Activated naive CD4-positive, alpha-beta T cell treated with anti-CD3 and anti-CD28 coated beads, Interleukin-2, amount 10 ng/mL, durations not matched to agents 7 days and 5 days (primary cell): ENCODE results near the gene SLC20A1.
"Not testable (repeated sequence)": the region's sequence is repeated elsewhere in the genome, so short reads cannot be mapped to it uniquely, and the experiment has no call there.

Experiments used
- CTCF ChIA-PET: fragments of 350-600 bp; sonication (Branson Sonifier 250); formaldehyde crosslinking; loops from one replicate; lab custom pipeline; 2021; ENCODE audit warnings: antibody characterized with exemption; lab: Charles Lee
- DNase-seq: peaks from one replicate; pipeline ENCODE4 v3.0.0-alpha.2; 2020
- H3K27ac Mint-ChIP-seq: one replicate; pipeline ENCODE4 v1.8.0; 2021; ENCODE audit warnings: mild to moderate bottlenecking, moderate library complexity, mixed read lengths
- H3K27me3 Mint-ChIP-seq: one replicate; pipeline ENCODE4 v1.8.0; 2021; ENCODE audit warnings: mild to moderate bottlenecking, mixed read lengths
- H3K36me3 Mint-ChIP-seq: one replicate; pipeline ENCODE4 v1.8.0; 2021; ENCODE audit warnings: mixed read lengths
- H3K4me1 Mint-ChIP-seq: one replicate; pipeline ENCODE4 v1.8.0; 2021; ENCODE audit warnings: mixed read lengths
- H3K4me3 Mint-ChIP-seq: one replicate; pipeline ENCODE4 v1.8.0; 2021; ENCODE audit warnings: mild to moderate bottlenecking, moderate library complexity, mixed read lengths
- H3K9me3 Mint-ChIP-seq: one replicate; pipeline ENCODE4 v1.8.0; 2021; ENCODE audit warnings: mixed read lengths

SLC20A1 gene

GRCh38 chr2:112645310-112646101 lies at the start of gene SLC20A1:
SLC20A1 (plus strand) TSS chr2:112645939; CDS start chr2:112646829, 890 bp downstream.
- peak; percentile 98 for DNase-seq
- CTCF ChIA-PET: interaction anchor here (0.7 to 9.8 kb wide), 6 partner anchors 10 to 80 kb away, joined by 3 to 154 read pairs (median 10); no protein-coding TSS in a partner anchor
- peak within 1 kb of the TSS; percentile 93 for H3K27ac Mint-ChIP-seq
- peaks cover 69% of the 10 kb centered on the region for H3K4me1 Mint-ChIP-seq
- H3K4me3 Mint-ChIP-seq: peak within 1 kb of the TSS; percentile 99
- H3K9me3 Mint-ChIP-seq: no peaks in the 10 kb centered on the region
- no peaks in the 10 kb centered on the region for H3K27me3 Mint-ChIP-seq
- H3K36me3 Mint-ChIP-seq: peaks cover 57% of the 10 kb centered on the region

GRCh38 chr2:112597537-112598322 lies 48.0 kb upstream of the SLC20A1 start:
- Mint-ChIP-seq H3K36me3 (peaks cover 7% of the 10 kb centered on the region), H3K27ac (no peak overlapping the region), H3K9me3 (no peaks in the 10 kb centered on the region), H3K4me1 (peaks cover 5% of the 10 kb centered on the region), H3K4me3 (no peak overlapping the region), H3K27me3 (no peaks in the 10 kb centered on the region)
- CTCF ChIA-PET: interaction anchor here (0.7 to 15.4 kb wide), 6 partner anchors 14 to 344 kb away, joined by 3 to 213 read pairs (median 4); no protein-coding TSS in a partner anchor
- no peak for DNase-seq

DNA sequence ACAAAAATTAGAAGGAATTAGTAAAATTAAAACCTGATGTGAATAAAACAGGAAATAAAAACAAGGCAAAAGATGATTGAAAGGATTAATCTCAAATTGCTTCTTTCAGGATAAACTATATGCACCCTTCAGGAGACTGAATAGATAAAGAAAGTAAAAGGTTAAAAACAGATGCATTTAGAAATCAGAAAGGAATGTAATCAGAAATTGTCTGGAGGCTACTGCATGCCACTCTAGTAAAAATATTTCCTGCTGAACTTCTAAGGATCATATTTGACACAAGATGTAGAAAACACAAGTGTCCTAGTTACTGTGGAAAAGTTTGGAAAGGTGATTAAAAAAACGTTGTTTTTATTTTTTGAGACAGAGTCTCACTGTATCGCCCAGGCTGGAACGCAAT lies 45.1 kb upstream of the SLC20A1 start:
- no peak overlapping the region for H3K4me3 Mint-ChIP-seq
- H3K27me3 Mint-ChIP-seq: no peaks in the 10 kb centered on the region
- DNase-seq: no peak
- H3K4me1 Mint-ChIP-seq: peaks cover 5% of the 10 kb centered on the region
- no peaks in the 10 kb centered on the region for H3K36me3 Mint-ChIP-seq
- CTCF ChIA-PET: interaction anchor here (0.6 to 15.4 kb wide), 20 partner anchors 9 to 341 kb away, joined by 3 to 213 read pairs (median 6); no protein-coding TSS in a partner anchor
- no peaks in the 10 kb centered on the region for H3K9me3 Mint-ChIP-seq
- no peak overlapping the region for H3K27ac Mint-ChIP-seq

GRCh38 chr2:112601754-112602153 lies 44.0 kb upstream of the SLC20A1 start:
- no peak overlapping the region for H3K27ac Mint-ChIP-seq
- no peak overlapping the region for H3K4me3 Mint-ChIP-seq
- no peaks in the 10 kb centered on the region for H3K9me3 Mint-ChIP-seq
- no peaks in the 10 kb centered on the region for H3K36me3 Mint-ChIP-seq
- CTCF ChIA-PET: interaction anchor here (1.2 to 15.4 kb wide), 6 partner anchors 25 to 283 kb away, joined by 4 to 213 read pairs (median 8); no protein-coding TSS in a partner anchor
- peaks cover 5% of the 10 kb centered on the region for H3K4me1 Mint-ChIP-seq
- no peaks in the 10 kb centered on the region for H3K27me3 Mint-ChIP-seq
- no peak for DNase-seq

GRCh38 chr2:112602917-112603316 lies 42.8 kb upstream of the SLC20A1 start:
- no peak for DNase-seq
- Mint-ChIP-seq H3K4me1 (peaks cover 5% of the 10 kb centered on the region), H3K27me3 (no peaks in the 10 kb centered on the region), H3K4me3 (no peak overlapping the region), H3K27ac (no peak overlapping the region), H3K9me3 (no peaks in the 10 kb centered on the region), H3K36me3 (no peaks in the 10 kb centered on the region)
- CTCF ChIA-PET: interaction anchor here (2.7 to 15.4 kb wide), 3 partner anchors 23 to 124 kb away, joined by 14 to 213 read pairs (median 49); no protein-coding TSS in a partner anchor

DNA sequence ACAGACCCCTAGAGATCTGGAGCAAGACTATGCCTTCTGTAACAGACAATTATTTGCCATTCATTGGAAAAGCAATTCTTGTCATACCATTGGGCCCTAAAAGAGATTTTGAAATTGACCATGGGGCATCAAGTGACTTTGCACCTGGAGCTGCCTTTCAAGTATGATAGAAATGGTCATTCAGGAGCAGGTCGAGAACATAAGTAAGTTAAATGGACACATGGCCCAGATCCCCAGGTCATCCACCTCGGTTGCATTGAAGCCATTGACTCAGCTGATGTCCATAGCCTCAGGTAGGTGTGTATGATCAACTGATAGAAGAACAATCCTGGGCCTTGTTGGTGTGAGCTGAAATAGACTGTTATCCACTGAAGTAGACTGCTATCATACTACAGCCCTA lies 42.0 kb upstream of the SLC20A1 start:
- Mint-ChIP-seq H3K4me1 (peaks cover 5% of the 10 kb centered on the region), H3K36me3 (no peaks in the 10 kb centered on the region)

GRCh38 chr2:112604952-112605351 lies 40.8 kb upstream of the SLC20A1 start:
- Mint-ChIP-seq H3K27me3 (peaks cover 5% of the 10 kb centered on the region), H3K9me3 (peaks cover 3% of the 10 kb centered on the region), H3K4me1 (peaks cover 3% of the 10 kb centered on the region), H3K27ac (no peak overlapping the region), H3K36me3 (no peaks in the 10 kb centered on the region), H3K4me3 (no peak overlapping the region)
- CTCF ChIA-PET: interaction anchor here (1.1 to 15.4 kb wide), 3 partner anchors 86 to 122 kb away, joined by 3 to 213 read pairs (median 14); no protein-coding TSS in a partner anchor
- no peak for DNase-seq

More for the DNA sequence above, 42.0 kb upstream of the SLC20A1 start:
- Mint-ChIP-seq H3K9me3 (no peaks in the 10 kb centered on the region), H3K4me3 (no peak overlapping the region), H3K27ac (no peak overlapping the region), H3K27me3 (no peaks in the 10 kb centered on the region)
- CTCF ChIA-PET: interaction anchor here (2.7 to 15.4 kb wide), 3 partner anchors 23 to 124 kb away, joined by 14 to 213 read pairs (median 49); no protein-coding TSS in a partner anchor
- no peak for DNase-seq

DNA sequence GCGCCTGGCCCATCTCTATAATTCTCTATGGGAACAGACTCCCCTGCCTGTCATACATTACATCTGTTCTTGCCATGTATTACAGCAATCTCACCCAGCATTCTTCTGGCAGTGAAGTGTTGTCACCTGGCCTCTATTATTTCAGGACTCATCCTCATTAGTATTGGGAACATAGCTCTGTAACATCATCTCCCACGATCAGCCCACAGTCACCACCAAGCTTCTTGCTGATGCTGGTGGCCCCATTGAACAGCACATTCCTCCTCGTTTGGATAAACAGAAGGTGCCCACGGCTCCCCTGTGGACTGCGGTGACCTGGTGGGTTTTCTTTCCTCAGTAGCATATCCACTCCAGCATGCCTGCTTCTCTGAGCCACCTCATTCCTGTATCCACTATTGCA lies 39.8 kb upstream of the SLC20A1 start:
- Mint-ChIP-seq H3K27me3 (peaks cover 10% of the 10 kb centered on the region), H3K4me3 (no peak overlapping the region), H3K36me3 (no peaks in the 10 kb centered on the region), H3K27ac (no peak overlapping the region), H3K9me3 (peaks cover 4% of the 10 kb centered on the region), H3K4me1 (no peaks in the 10 kb centered on the region)
- CTCF ChIA-PET: interaction anchor here (1.0 to 15.4 kb wide), 2 partner anchors 20 to 121 kb away, joined by 3 to 213 read pairs; no protein-coding TSS in a partner anchor
- DNase-seq: no peak

- no peak for DNase-seq
- H3K36me3 Mint-ChIP-seq: no peaks in the 10 kb centered on the region
- H3K4me3 Mint-ChIP-seq: no peak overlapping the region
- CTCF ChIA-PET: interaction anchor here (1.0 to 15.4 kb wide), 2 partner anchors 20 to 121 kb away, joined by 3 to 213 read pairs; no protein-coding TSS in a partner anchor
- no peaks in the 10 kb centered on the region for H3K4me1 Mint-ChIP-seq
- no peak overlapping the region for H3K27ac Mint-ChIP-seq
- H3K27me3 Mint-ChIP-seq: peaks cover 16% of the 10 kb centered on the region
- peaks cover 4% of the 10 kb centered on the region for H3K9me3 Mint-ChIP-seq
Measured at GRCh38 chr2:112606547-112606946, 39.2 kb upstream of the SLC20A1 start.

DNA sequence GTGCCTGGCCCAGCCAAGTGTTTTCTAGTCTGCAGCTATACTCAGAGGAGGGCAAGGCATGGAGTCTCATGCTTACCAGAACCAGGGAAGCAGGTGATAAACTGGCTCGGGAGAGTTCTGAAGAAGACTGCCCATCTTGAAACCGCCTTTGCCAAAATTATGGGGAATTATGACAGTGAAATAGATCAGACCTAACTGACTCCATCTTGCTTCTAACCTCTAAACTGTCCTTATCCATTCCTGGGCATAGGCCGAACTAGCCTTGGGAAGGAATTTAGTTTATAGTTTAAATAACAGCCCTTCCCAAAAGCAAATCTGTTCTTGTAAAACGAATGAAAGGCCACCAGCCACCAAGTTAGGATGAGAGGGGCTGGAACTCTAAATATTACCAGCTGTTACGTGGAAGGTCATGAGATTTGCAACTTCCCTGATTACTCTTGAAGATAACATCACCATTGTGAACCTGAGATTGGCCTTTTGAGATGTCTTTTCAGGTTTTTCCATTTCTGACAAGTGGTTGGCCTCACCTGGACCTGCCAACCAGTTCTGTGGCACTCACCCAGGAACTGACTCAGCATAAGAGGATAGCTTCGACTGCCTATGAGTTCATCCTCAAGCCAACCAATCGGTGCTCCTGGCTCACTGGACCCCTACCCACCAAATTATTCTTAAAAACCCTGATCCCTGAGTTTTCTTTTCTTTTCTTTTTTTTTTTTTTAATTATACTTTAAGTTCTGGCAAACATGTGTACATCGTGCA lies 37.9 kb upstream of the SLC20A1 start:
- H3K27ac Mint-ChIP-seq: no peak overlapping the region
- CTCF ChIA-PET: interaction anchor here (15.4 kb wide), 1 partner anchor 119 kb away, joined by 213 read pairs; no protein-coding TSS in a partner anchor

GRCh38 chr2:112609320-112609719 lies 36.4 kb upstream of the SLC20A1 start:
- DNase-seq, CTCF ChIA-PET, H3K4me1 Mint-ChIP-seq, H3K36me3 Mint-ChIP-seq, H3K4me3 Mint-ChIP-seq, H3K27ac Mint-ChIP-seq, H3K9me3 Mint-ChIP-seq: not testable (repeated sequence)
- peaks cover 38% of the 10 kb centered on the region for H3K27me3 Mint-ChIP-seq

More for the DNA sequence above, 37.9 kb upstream of the SLC20A1 start:
- Mint-ChIP-seq H3K9me3 (peaks cover 4% of the 10 kb centered on the region), H3K36me3 (no peaks in the 10 kb centered on the region), H3K4me3 (no peak overlapping the region), H3K4me1 (no peaks in the 10 kb centered on the region), H3K27me3 (peaks cover 23% of the 10 kb centered on the region)
- no peak for DNase-seq

- H3K36me3 Mint-ChIP-seq, H3K4me1 Mint-ChIP-seq, H3K9me3 Mint-ChIP-seq, H3K27ac Mint-ChIP-seq, H3K4me3 Mint-ChIP-seq, DNase-seq, CTCF ChIA-PET: not testable (repeated sequence)
- H3K27me3 Mint-ChIP-seq: peaks cover 50% of the 10 kb centered on the region
Measured at GRCh38 chr2:112612283-112612682, 33.5 kb upstream of the SLC20A1 start.

- no peak overlapping the region for H3K4me3 Mint-ChIP-seq
- H3K27me3 Mint-ChIP-seq: peaks cover 50% of the 10 kb centered on the region
- peaks cover 4% of the 10 kb centered on the region for H3K9me3 Mint-ChIP-seq
- no peak for DNase-seq
- no peak overlapping the region for H3K27ac Mint-ChIP-seq
- no peaks in the 10 kb centered on the region for H3K36me3 Mint-ChIP-seq
- H3K4me1 Mint-ChIP-seq: no peaks in the 10 kb centered on the region
- CTCF ChIA-PET: interaction anchor here (0.9 kb wide), 1 partner anchor 74 kb away, joined by 3 read pairs; no protein-coding TSS in a partner anchor
Measured at GRCh38 chr2:112614201-112614840, 31.4 kb upstream of the SLC20A1 start.
